ENCODE results near the gene SYDE1. TPM values are rescaled to one million over a fixed set of nuclear protein-coding genes. Genes with fewer than 3 reads are reported as not detected.
A peak's percentile ranks its signal among the peaks of the same experiment; 100 is the strongest.

The SYDE1 gene
- total and polyA plus RNA-seq, 9 donors = 9.4 to 61.9 (median 31.2) TPM

GRCh38 chr19:15114153-15114540, 6.9 kb downstream of the SYDE1 start:
- 57 to 60% (median 57%) methylated on average over 7 of the region's 7 CpGs for WGBS, 3 donors
- H3K4me3 ChIP-seq = no peak overlapping the region
- no peak overlapping the region for H3K27ac ChIP-seq
- no peaks in the 10 kb centered on the region for H3K9me3 ChIP-seq
- TF ChIP-seq POLR2A (IDR thresholded peaks at IDR 0.05) (no peak), EP300 (IDR thresholded peaks at IDR 0.05) (no peak), CTCF (IDR thresholded peaks at IDR 0.05) (no peak)
- intact Hi-C loops (cut with DNase I) = loop anchor here in 1 of 4 donors (10.0 kb wide), 2 partner anchors 141 to 1001 kb away; partner anchors contain the start of gene RAB8A
- no peaks in the 10 kb centered on the region for H3K36me3 ChIP-seq
- H3K27me3 ChIP-seq = no peaks in the 10 kb centered on the region
- H3K4me1 ChIP-seq (ENCODE audit: insufficient read depth) = no peaks in the 10 kb centered on the region
- DNase-seq = no peak

- WGBS, 3 donors = 13 to 27% (median 24%) methylated on average over 13 of the region's 13 CpGs
- Histone ChIP-seq H3K9me3 (no peaks in the 10 kb centered on the region), H3K4me3 (no peak overlapping the region), H3K27me3 (no peaks in the 10 kb centered on the region), H3K27ac (peak overlapping the region in 1 of 2 donors; percentile 30), H3K4me1 (ENCODE audit: insufficient read depth) (no peaks in the 10 kb centered on the region), H3K36me3 (no peaks in the 10 kb centered on the region)
- intact Hi-C loops (cut with DNase I) = loop anchor here in 1 of 4 donors (10.0 kb wide), 2 partner anchors 140 to 1000 kb away; partner anchors contain the start of gene RAB8A
- peak; percentile 76 to 88 (median 76) for DNase-seq
- no peak for TF ChIP-seq CTCF (IDR thresholded peaks at IDR 0.05)
- no peak for TF ChIP-seq POLR2A (IDR thresholded peaks at IDR 0.05)
- TF ChIP-seq EP300 (IDR thresholded peaks at IDR 0.05) = no peak
These were observed 7.9 kb downstream of the SYDE1 start for GRCh38 chr19:15115080-15115479.

- Histone ChIP-seq H3K27ac (peak overlapping the region in 1 of 2 donors; percentile 30), H3K4me1 (ENCODE audit: insufficient read depth) (no peaks in the 10 kb centered on the region), H3K4me3 (no peak overlapping the region), H3K9me3 (no peaks in the 10 kb centered on the region), H3K27me3 (no peaks in the 10 kb centered on the region), H3K36me3 (no peaks in the 10 kb centered on the region)
- intact Hi-C loops (cut with DNase I) = loop anchor here in 1 of 4 donors (10.0 kb wide), 2 partner anchors 139 to 999 kb away; partner anchors contain the start of gene RAB8A
- DNase-seq = no peak
- TF ChIP-seq CTCF (IDR thresholded peaks at IDR 0.05) (no peak), POLR2A (IDR thresholded peaks at IDR 0.05) (no peak), EP300 (IDR thresholded peaks at IDR 0.05) (no peak)
- 77 to 86% (median 83%) methylated on average over 22 to 23 of the region's 23 CpGs for WGBS, 3 donors
These were observed 8.8 kb downstream of the SYDE1 start for GRCh38 chr19:15115762-15116615.

- no peak overlapping the region for H3K4me3 ChIP-seq
- no peaks in the 10 kb centered on the region for H3K9me3 ChIP-seq
- no peaks in the 10 kb centered on the region for H3K36me3 ChIP-seq
- intact Hi-C loops (cut with DNase I) = loop anchor here in 1 of 4 donors (10.0 kb wide), 2 partner anchors 138 to 998 kb away; partner anchors contain the start of gene RAB8A
- H3K27me3 ChIP-seq = no peaks in the 10 kb centered on the region
- no peak for TF ChIP-seq CTCF (IDR thresholded peaks at IDR 0.05)
- no peak for TF ChIP-seq EP300 (IDR thresholded peaks at IDR 0.05)
- no peak for TF ChIP-seq POLR2A (IDR thresholded peaks at IDR 0.05)
- no peak for DNase-seq
- 84 to 90% (median 87%) methylated on average over 12 of the region's 12 CpGs for WGBS, 3 donors
- no peaks in the 10 kb centered on the region for H3K4me1 ChIP-seq (ENCODE audit: insufficient read depth)
- no peak overlapping the region for H3K27ac ChIP-seq
These were observed 9.7 kb downstream of the SYDE1 start for GRCh38 chr19:15116856-15117255.
